Endothelial cell of umbilical vein (primary cell): ENCODE data around the gene SEMA3E. TPM values are rescaled to one million over a fixed set of nuclear protein-coding genes. Genes with fewer than 3 reads are reported as not detected.

Experiments
- BruUV-seq: library from RNA; stranded (reverse); fragments of 400-500 nt; replicated peaks from 2 replicates; lab custom pipeline; 2021; lab: Mats Ljungman, UMichigan
- CTCF ChIA-PET: fragments of 300-600, 350-600 bp; sonication (Branson Sonifier 250); formaldehyde crosslinking; loops from one replicate; lab custom pipeline; 2021; ENCODE audit warnings: antibody characterized with exemption, inconsistent platforms; lab: Charles Lee
- POLR2A ChIA-PET: fragments of 300-600, 350-600 bp; sonication (Branson Sonifier 250); formaldehyde crosslinking; loops from one replicate; lab custom pipeline; 2021; ENCODE audit warnings: antibody characterized with exemption, inconsistent platforms; lab: Charles Lee
- DNase-seq: peaks from one replicate; pipeline ENCODE4 v3.0.0-alpha.2; 2011; ENCODE audit warnings: low read depth, low spot score
- FAIRE-seq: peaks from 2 replicates; lab custom pipeline; 2011; peaks lifted over from hg19 to GRCh38; lab: Jason Lieb, UNC
- H2AFZ ChIP-seq: 2 replicates; pipeline ENCODE4 v1.6.0; 2012; ENCODE audit warnings: low read depth, low read length, control low read depth, inconsistent platforms
- H3K27ac ChIP-seq: 2 replicates; pipeline ENCODE4 v1.5.1; 2011; ENCODE audit warnings: low read depth, mild to moderate bottlenecking, control low read depth, low read length, moderate library complexity; ENCODE audit not compliant: insufficient read depth
- H3K27me3 ChIP-seq, 2 experiments: 2 replicates each; pipeline versions ENCODE4 v1.6.0 to v1.6.1; 2011; ENCODE audit warnings: low read length in 2 of 2, mixed read lengths in 1 of 2; ENCODE audit not compliant: control insufficient read depth in 2 of 2, insufficient read depth in 2 of 2
- H3K36me3 ChIP-seq, 2 experiments: 2 replicates in 1 of 2; 3 replicates in 1 of 2; pipeline ENCODE4 v1.5.1; 2011; ENCODE audit warnings: low read length in 2 of 2, mild to moderate bottlenecking in 1 of 2, moderate library complexity in 1 of 2; ENCODE audit not compliant: control insufficient read depth in 2 of 2, insufficient read depth in 2 of 2; ENCODE audit errors: extremely low read depth in 1 of 2
- H3K4me1 ChIP-seq: 3 replicates; pipeline ENCODE4 v1.5.1; 2011; ENCODE audit warnings: mild to moderate bottlenecking, low read length; ENCODE audit not compliant: control insufficient read depth, insufficient read depth; ENCODE audit errors: extremely low read depth
- H3K4me2 ChIP-seq: 2 replicates; pipeline ENCODE4 v1.6.1; 2011; ENCODE audit warnings: low read length, control low read depth, mixed read lengths; ENCODE audit not compliant: insufficient read depth
- H3K4me3 ChIP-seq, 3 experiments: fragments of 200-600 bp in 1 of 3; sonication (generic), shearing (Covaris generic) in 1 of 3; replicated peaks in 1 of 3; 2 replicates each; pipeline ENCODE4 v1.5.1; 2011 to 2016; ENCODE audit warnings: control low read depth in 3 of 3, low read length in 3 of 3, mild to moderate bottlenecking in 2 of 3, inconsistent platforms in 1 of 3, low read depth in 1 of 3, moderate library complexity in 1 of 3; ENCODE audit not compliant: insufficient read depth in 1 of 3
- H3K79me2 ChIP-seq: 2 replicates; pipeline ENCODE4 v1.6.0; 2012; ENCODE audit warnings: low read length, inconsistent platforms; ENCODE audit not compliant: control insufficient read depth, insufficient read depth
- H3K9ac ChIP-seq: replicated peaks from 2 replicates; pipeline ENCODE3; 2011; ENCODE audit warnings: low read length, control low read depth; ENCODE audit not compliant: insufficient read depth; ENCODE audit errors: extremely low read depth
- H3K9me1 ChIP-seq: replicated peaks from 3 replicates; pipeline ENCODE4 v1.6.0; 2011; ENCODE audit warnings: mild to moderate bottlenecking, low read length; ENCODE audit not compliant: control insufficient read depth, insufficient read depth; ENCODE audit errors: extremely low read depth
- H3K9me3 ChIP-seq: replicated peaks from 2 replicates; pipeline ENCODE4 v1.5.1; 2012; ENCODE audit warnings: low read length, inconsistent platforms; ENCODE audit not compliant: control insufficient read depth, insufficient read depth
- H4K20me1 ChIP-seq: replicated peaks from 2 replicates; pipeline ENCODE3; 2011; ENCODE audit warnings: mild to moderate bottlenecking, low read length; ENCODE audit not compliant: control insufficient read depth, insufficient read depth; ENCODE audit errors: extremely low read depth
- EZH2 ChIP-seq: IDR thresholded peaks from 2 replicates; pipeline ENCODE4 v1.6.1; 2012; ENCODE audit warnings: borderline replicate concordance, low read depth, mild to moderate bottlenecking, moderate library complexity, low read length, inconsistent platforms; ENCODE audit not compliant: severe bottlenecking
- FOS ChIP-seq: IDR thresholded peaks from 2 replicates; pipeline ENCODE4 v1.6.1; 2011; ENCODE audit warnings: mild to moderate bottlenecking, low read length, moderate library complexity, borderline replicate concordance; ENCODE audit not compliant: insufficient read depth
- GATA2 ChIP-seq: IDR thresholded peaks from 2 replicates; pipeline ENCODE4 v1.7.0; 2011; ENCODE audit warnings: low read depth, mild to moderate bottlenecking, moderate library complexity, mixed read lengths, low read length; ENCODE audit not compliant: insufficient read length, insufficient read depth
- JUN ChIP-seq: IDR thresholded peaks from 2 replicates; pipeline ENCODE4 v1.6.1; 2011; ENCODE audit warnings: borderline replicate concordance, low read depth; ENCODE audit not compliant: insufficient read length, insufficient read depth
- MAX ChIP-seq: IDR thresholded peaks from 2 replicates; pipeline ENCODE4 v1.6.1; 2011; ENCODE audit not compliant: insufficient read depth, insufficient read length
- MYC ChIP-seq: IDR thresholded peaks from one replicate; pipeline ENCODE4 v1.6.1; 2011; ENCODE audit warnings: mild to moderate bottlenecking, low read depth, low read length
- POLR2A ChIP-seq: IDR thresholded peaks from 2 replicates; pipeline ENCODE4 v1.6.1; 2012; ENCODE audit warnings: low read depth, mild to moderate bottlenecking, control low read depth, low read length
- dilution Hi-C: fragments of 300-500 bp; cut with MboI; formaldehyde crosslinking; loops from one replicate; pipeline ENCODE4 v1.15.0; 2019; ENCODE audit warnings: low sequenced_read_pairs; ENCODE audit not compliant: extremely low pct_ligation_motif_present
- intact Hi-C: fragments of 100-400 bp; cut with micrococcal nuclease; formaldehyde crosslinking; loops from one replicate; pipeline ENCODE4 v1.10.0; 2022
- polyA plus RNA-seq, 4 experiments: library from polyadenylated mRNA; depleted of rRNA in 3 of 4; stranded (reverse) in 3 of 4; unstranded in 1 of 4; fragments of >200 nt; gene quantifications; 2 replicates each; pipeline versions ENCODE4 v1.2.1 to v1.2.3, GENCODE V29; 2011 to 2012; ENCODE audit warnings: missing spikeins in 1 of 4
- total RNA-seq: library from RNA; stranded (reverse); gene quantifications from 2 replicates; pipeline ENCODE4 v1.2.3, GENCODE V29; 2021

SEMA3E gene
- total and polyA plus RNA-seq, 2 donors (not counting 3 experiments of a cell fraction or from before 2014, with no cell fraction given): not detected

- Histone ChIP-seq H3K27me3 (no peaks in the 10 kb centered on the region), H3K4me3 (no peak overlapping the region)
- no peak for FAIRE-seq
These were observed 146.3 kb downstream of the SEMA3E start for GRCh38 chr7:83502636-83503035.

GRCh38 chr7:83494683-83495082 lies 154.3 kb downstream of the SEMA3E start:
- dilution Hi-C loops: no loop called here
- FAIRE-seq: no peak
- H2AFZ ChIP-seq: no peak overlapping the region

More at GRCh38 chr7:83502636-83503035, 146.3 kb downstream of the SEMA3E start:
- BruUV-seq: no TSS peak
- no peak overlapping the region for H3K4me2 ChIP-seq
- no peaks in the 10 kb centered on the region for H3K36me3 ChIP-seq
- H2AFZ ChIP-seq: no peak overlapping the region
- no peak for DNase-seq
- no peak overlapping the region for H3K9ac ChIP-seq
- ChIA-PET POLR2A (no interaction called here), CTCF (no interaction called here)
- H4K20me1 ChIP-seq: no peaks in the 10 kb centered on the region
- H3K9me1 ChIP-seq: no peaks in the 10 kb centered on the region
- H3K79me2 ChIP-seq: no peaks in the 10 kb centered on the region
- TF ChIP-seq POLR2A: no peak
- TF ChIP-seq JUN: no peak
- TF ChIP-seq MYC: no peak
- dilution Hi-C loops: no loop called here
- intact Hi-C loops: no loop called here
- H3K4me1 ChIP-seq: no peaks in the 10 kb centered on the region
- H3K9me3 ChIP-seq: no peaks in the 10 kb centered on the region
- H3K27ac ChIP-seq: no peak overlapping the region

More at GRCh38 chr7:83494683-83495082, 154.3 kb downstream of the SEMA3E start:
- Histone ChIP-seq H3K4me3 (no peak overlapping the region), H3K9me3 (no peaks in the 10 kb centered on the region), H3K27ac (no peak overlapping the region), H3K4me1 (no peaks in the 10 kb centered on the region), H3K9ac (no peak overlapping the region), H3K4me2 (no peak overlapping the region), H3K36me3 (no peaks in the 10 kb centered on the region), H3K9me1 (no peaks in the 10 kb centered on the region), H3K79me2 (no peaks in the 10 kb centered on the region), H4K20me1 (no peaks in the 10 kb centered on the region), H3K27me3 (no peaks in the 10 kb centered on the region)
- no peak for DNase-seq
- intact Hi-C loops: no loop called here
- CTCF ChIA-PET: no interaction called here
- no TSS peak for BruUV-seq
- POLR2A ChIA-PET: no interaction called here
- TF ChIP-seq GATA2 (no peak), EZH2 (no peak), MYC (no peak), FOS (no peak), MAX (no peak)
